ENCODE measurements around the gene ENTPD8.

GRCh38 chr9:137417161-137418021, 23.8 kb downstream of the ENTPD8 start:
- TF ChIP-seq JUN (IDR thresholded peaks at IDR 0.05; ENCODE audit: borderline replicate concordance, insufficient read depth, insufficient read length, low read depth) (no peak), CTCF (IDR thresholded peaks at IDR 0.05; ENCODE audit: extremely low read depth in 1 of 2, insufficient read depth in 1 of 2, low read depth in 1 of 2, low read length in 2 of 2) (no peak), MAX (IDR thresholded peaks at IDR 0.05; ENCODE audit: insufficient read depth, insufficient read length) (no peak), POLR2A (IDR thresholded peaks at IDR 0.05; ENCODE audit: low read depth, low read length) (no peak), EZH2 (IDR thresholded peaks at IDR 0.05; ENCODE audit: borderline replicate concordance, low read depth, low read length, severe bottlenecking) (no peak)

All from endothelial cell of umbilical vein (primary cell).